GM21723 (cell line): Measurements from ENCODE around the gene SLC35F2.
"Not testable (repeated sequence)": the region's sequence is repeated elsewhere in the genome, so short reads cannot be mapped to it uniquely, and the experiment has no call there.

ENCODE experiments used
- ATAC-seq: cut with Tn5 transposase; IDR thresholded peaks from one replicate; pipeline ENCODE4 v1.9.1; 2021; ENCODE audit warnings: mild to moderate bottlenecking, moderate library complexity; ENCODE audit not compliant: unreplicated experiment

The SLC35F2 gene

DNA sequence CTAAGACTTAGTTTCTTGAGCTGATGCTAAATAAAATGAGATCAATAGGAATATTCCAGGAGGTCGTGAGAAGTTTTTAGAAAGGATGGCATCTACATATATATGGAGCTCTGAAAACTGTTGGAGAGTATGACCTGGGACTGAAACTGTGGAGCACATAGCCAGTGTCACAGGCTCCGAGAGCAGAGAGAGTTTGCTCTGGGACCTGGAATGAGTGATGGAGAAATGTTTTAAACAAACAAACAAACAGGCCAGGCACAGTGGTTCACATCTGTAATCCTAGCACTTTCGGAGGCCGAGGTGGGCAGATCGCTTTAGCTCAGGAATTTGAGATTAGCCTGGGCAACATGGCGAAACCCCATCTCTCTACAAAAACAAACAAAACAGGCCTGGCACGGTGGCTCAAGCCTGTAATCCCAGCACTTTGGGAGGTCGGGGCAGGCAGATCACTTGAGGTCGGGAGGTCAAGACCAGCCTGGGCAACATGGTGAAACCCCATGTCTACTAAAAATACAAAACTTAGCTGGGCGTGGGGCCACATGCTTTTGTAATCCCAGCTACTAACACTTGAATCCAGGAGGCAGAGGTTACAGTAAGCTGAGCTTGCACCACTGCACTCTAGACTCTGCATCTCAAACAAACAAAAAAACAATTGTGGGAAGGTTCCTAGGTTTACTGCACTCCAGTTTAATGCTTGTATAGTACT is 67.1 kb downstream of the SLC35F2 start:
- no peak for ATAC-seq

DNA sequence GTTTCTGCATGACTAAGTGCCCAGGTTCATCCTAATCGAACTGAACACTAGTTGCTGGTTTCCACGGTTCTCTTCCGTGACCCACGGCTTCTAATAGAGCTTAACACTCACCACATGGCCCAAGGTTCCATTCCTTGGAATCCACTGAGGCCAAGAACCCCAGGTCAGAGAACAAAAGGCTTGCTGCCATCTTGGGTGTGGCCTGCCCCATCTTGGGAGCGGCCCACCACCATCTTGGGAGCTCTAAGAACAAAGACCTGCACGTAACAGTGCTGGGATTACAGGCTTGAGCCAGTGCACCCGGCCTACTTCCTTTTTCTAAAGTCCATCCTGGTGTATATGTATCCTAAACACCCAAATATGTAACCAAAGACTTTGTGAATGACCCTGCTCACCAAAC is 68.8 kb downstream of the SLC35F2 start:
- no peak for ATAC-seq

DNA sequence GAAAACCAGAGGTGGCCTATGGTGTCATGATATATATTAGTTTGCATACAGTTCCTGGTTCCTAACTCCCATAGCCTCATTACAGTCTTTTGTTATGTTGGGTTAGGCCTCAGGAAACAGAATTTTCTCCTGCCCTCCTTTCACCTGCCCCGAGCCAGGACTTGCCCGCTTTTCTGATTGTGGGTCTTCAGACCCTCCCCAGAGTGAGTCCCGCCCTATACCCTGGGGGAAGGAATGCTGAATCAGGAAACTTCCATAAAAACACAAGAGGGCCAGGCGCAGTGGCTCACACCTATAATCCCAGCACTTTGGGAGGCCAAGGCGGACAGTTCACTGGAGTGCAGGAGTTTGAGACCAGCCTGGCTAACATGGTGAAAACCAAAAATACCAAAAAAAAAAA is 70.9 kb downstream of the SLC35F2 start:
- no peak for ATAC-seq

DNA sequence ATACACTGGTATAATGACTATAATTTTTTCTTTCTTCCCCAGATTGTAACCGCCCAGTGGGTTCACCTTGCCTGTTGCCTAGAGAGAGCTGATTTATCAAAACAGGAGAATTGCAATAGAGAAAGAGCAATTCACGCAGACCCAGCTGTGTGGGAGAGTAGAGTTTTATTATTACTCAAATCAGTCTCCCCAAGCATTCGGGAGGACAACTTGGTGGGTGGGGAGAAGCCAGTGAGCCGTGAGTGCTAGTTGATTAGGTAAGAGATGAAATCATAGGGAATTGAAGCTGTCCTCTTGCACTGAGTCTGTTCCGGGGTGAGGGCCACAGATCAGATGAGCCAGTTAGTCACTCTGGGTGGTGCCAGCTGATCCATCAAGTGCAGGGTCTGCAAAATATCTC is 73.2 kb downstream of the SLC35F2 start:
- ATAC-seq = no peak

DNA sequence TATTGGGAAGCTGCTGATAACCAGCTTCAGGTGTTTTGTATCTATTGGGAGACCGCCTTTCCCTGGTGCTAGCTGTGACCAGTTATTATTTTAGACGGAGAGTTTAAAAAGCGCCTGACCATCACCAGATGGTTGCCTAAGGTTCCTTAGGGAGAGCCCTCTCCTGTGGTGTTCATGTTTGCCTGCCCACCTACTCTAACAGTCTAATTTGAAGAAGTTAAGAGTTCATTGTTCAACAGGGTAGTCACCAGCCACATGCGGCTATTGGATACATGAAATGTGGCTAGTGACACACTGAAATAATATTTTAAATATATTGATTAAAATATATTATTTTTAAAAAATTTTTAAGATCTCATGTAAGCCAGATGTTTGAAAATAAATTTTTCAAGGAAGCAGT is 75.5 kb downstream of the SLC35F2 start:
- no peak for ATAC-seq

DNA sequence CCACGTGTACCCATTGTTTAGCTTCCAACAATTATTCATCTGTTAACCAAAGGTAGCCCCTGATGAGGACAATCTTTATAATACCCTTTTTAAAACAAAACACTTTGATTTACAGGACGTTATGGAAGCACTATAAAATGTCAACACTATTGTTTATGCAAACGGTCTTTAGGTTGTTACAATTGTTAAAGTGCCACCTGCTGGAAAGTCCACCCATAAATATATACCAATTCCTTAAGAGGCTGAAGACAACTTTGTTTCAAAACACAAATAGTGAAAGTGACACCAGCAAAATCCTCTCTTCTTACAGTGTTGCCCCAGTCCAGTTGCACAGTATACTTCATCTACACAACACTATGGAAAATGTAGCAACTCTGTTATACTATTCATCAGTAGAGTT is 77.8 kb downstream of the SLC35F2 start:
- ATAC-seq = no peak

DNA sequence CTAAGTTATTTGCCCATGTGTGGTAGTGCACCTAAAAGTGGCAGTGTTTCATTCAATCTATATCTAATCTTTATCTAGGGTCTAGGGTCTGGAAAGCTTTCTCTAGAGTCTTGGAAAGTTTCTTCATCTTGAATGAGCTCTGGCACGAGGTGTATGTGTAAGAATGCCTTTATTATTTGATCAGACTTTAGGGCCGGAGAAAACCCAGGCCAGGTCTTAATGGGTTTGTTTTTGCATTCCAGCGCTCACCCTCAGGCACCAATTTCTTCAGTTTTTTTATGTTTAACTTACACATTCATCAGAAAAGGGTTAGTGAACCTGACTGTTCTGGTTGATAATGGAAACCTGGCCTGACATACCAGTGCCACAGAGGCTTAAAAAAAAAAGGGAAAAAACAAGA is 78.5 kb downstream of the SLC35F2 start:
- no peak for ATAC-seq

DNA sequence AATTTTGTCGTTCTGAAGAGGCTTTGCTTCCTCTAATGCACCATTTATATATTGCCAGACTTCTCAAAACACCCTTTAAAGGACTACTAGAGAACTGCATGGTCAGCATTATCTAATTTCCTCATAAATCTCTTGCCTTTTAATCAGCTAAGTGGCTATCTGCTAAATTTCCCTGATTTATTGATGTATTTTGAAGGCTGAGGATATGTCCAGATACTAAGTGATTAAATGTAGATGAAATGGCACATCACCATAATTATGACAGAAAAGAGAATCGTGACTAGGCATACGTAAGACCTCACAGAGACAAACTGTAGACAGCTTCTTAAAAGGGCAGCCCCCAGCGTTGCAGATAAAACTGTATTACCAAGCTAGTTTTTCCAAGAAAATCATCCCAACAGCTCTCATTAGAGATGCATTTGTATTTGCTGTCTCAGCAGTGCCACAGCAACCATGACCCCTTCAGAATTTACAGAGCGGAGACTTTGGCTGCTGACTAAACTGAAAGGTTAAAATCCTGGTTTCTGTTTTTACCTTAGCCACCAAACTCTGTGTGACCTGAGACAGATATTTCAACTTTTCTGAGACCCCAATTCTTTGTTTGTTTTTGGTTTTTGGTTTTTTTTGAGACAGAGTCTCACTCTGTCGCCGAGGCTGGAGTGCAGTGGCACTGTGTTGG is 79.6 kb downstream of the SLC35F2 start:
- no peak for ATAC-seq

DNA sequence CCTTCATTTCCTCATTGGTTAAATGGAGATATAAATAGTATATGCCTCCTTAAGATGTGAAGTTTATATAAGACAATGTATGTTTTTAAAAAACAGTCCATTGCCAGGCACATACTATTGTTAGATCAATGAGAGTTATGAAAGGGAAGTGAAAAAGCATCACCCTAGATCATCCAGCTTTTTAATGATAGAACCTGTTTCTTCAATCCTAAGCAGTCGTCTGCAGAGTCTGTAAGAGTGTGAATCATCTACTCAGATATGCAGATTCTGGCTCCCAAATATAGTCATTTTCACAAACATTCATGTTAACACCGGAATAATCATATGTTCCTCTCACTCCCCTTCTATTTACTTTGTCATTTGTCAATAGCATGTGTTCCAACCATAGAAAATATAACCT is 81.5 kb downstream of the SLC35F2 start:
- ATAC-seq = peak; percentile 84

DNA sequence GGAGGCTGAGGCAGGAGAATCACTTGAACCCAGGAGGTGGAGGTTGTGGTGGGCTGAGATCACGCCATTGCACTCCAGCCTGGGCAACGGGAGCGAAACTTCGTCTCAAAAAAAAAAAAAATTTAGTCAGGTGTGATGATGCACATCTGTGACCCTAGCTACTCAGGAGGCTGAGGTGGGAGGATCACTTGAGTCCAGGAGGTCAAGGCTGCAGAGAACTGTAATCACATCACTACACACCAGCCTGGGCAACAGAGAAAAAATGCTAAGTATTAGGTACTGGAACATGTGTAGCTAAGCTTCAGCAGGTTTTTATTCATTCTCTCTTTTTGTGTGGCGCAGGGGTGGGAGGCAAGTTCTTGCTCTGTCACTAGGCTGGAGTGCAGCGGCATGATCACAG is 82.5 kb downstream of the SLC35F2 start:
- no peak for ATAC-seq

DNA sequence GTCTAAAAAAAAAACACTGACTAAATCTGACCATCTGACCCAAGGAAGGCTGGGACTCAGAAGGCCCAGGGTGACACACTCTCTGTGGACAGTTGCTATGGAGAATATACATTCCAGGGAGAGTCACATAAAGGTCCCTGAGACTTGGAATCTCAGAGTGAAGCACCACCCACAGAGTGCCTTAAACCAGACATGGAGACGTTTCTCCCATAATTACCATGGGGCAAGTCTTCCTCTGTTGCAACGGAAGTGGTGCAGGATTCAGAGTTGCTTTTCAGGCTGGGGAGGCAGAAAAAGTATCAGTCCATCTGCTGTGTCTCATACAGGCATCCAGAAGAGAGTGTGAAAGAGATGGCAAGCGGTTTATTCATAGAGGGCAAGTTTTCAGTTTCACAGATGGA is 88.0 kb downstream of the SLC35F2 start:
- peak; percentile 36 for ATAC-seq

DNA sequence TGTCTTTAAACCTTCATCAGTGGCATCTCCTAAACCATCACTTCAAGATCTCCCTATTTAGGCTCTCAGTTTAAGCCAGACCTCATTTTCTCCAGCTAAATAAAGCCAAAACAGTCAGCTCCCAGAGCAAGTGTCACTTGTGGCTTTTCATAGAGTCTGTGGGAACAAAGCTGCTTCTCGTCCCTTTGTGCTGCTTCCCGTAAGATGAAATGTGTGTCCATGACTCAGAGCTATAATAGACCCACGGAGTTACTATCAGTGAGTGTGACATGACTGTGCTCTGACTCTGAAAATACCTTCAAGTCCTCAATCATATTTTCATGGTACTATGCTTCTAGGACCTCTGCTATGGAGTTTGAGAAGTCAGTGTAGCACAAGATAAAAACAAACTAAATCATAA is 89.4 kb downstream of the SLC35F2 start:
- ATAC-seq = no peak

DNA sequence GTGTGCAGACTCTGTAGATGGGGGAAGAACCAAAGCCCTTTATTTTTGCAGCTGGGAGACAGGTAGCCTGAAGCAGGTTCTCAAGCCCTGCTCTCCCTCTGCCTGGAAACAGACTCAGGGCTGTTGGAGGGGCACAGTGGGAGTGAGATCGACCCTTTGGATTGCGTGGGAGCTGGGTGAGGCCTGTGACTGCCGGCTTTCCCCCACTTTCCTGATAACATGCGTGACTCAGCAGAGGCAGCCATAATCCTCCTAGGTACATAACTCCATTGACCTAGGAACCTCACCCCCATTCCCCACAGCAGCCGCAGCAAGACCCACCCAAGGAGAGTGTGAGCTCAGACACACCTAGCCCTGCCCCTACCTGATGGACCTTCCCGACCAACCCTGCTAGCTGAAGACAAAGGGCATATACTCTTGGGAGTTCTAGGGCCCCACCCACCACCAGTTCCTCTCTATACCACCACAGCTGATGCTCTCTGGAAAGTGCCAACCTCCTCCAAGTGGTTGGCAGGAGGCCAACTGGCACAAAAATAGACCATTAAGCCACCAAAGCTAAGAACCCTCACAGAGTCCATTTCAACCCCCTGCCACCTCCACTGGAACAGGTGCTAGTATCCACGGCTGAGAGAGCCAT is 99.8 kb downstream of the SLC35F2 start:
- not testable (repeated sequence) for ATAC-seq

DNA sequence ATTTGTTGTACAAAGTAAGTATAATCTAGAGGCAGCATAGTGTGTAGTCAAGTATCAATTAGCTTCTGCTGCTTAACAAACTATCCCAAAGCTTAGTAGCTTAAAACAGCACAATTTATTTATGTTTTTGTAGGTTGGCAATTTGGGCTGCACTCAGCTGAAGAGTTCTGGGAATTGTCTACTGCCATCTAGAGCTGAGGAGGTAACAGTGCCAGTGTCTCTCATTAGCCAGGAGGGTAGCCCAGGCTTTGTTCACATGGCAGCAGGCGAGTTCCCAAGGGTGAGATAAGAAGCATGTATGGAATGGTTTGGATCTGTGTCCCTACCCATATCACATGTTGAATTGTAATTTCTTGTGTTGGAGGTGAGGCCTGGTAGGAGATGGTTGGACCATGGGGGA is 100.9 kb downstream of the SLC35F2 start:
- no peak for ATAC-seq

DNA sequence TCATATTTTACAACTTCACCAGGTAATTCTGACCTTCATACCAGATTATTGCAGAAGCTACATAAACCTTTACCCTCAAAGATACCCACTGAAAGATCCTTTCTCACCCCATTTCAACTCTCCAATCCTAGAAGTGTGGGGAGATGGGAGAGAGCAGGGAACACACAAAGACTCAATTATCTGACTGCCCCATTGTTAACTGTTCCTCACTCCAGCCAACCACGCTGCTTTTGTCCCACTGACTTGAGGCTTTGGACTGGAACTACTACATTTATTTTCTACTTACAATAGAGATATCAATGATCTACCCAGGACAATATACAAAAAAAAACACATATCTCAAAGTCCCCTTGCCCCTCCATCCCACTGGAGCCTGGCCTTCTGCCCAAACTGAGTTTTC is 102.0 kb downstream of the SLC35F2 start:
- no peak for ATAC-seq

DNA sequence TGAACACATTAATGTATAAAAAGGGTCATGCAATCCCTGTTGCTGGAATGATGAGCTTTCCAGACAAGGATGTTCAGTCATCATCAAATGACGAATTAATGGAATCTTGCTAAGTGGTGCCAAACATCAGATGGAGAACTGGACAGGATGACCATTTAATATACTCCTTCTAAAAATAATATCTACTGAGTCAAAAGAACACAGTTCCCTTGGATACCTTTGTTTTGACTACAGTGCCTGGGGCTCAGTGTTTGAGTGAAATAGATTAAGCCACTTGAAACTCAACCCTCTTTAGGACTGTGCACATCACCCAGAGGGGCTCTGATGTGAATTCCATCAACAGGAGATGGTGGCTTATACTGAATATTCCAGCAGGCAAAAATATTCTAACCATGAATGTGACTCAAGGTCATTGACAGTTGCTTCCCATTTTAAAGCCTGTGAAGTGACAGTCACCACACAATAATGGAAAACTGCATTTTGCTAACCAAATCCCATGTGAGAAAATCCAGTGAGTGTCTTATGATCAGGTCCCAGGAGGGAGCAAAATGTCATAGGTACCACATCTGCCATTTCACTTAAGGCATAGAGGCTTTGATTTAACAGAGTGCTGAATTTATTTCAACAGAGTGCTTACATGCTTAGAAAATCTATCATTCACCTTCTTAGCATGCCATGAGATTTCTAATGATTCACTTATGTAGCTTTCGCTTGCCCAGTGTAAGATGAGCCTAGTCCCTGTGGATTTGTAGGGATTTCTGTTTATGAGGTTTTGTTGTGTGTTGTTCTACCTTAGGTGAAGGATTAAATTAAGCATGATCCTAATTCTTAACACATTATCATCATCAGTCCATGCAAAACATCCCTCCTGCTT is 105.4 kb downstream of the SLC35F2 start:
- ATAC-seq = no peak

DNA sequence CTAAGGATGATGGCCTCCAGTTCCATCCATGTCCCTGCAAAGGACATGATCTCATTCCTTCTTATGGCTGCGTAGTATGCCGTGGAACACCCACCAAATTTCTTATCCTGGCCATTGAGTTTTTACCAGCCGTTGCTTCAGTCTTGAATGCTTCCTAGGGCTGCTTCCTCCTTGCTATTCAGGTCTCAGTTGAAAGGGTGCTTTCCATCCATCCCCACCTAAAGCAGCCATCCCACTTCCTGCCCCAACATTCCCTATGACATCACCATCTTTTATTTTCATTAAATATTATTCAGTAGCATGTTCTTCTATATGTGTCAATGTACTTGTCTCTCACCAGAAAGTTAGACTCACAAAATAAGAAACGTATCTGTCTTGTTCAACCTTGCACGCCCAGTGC is 106.1 kb downstream of the SLC35F2 start:
- no peak for ATAC-seq

DNA sequence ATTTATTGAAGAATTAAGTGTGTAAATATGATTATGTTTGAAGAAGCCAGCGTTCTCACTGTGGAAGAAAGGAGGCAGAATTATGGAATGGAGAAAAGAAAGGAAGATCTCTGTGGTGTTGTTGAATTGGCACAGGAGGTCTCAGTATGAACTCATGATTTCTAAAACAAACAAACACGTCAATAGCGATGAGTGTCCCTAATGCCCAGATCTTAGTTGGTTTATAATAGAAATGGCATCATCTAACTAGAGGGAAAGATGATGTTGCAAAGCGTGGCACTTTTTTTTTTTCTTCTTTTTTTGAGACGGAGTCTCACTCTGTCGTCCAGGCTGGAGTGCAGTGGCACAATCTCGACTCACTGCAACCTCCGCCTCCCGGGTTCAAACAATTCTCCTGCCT is 107.5 kb downstream of the SLC35F2 start:
- ATAC-seq = no peak

DNA sequence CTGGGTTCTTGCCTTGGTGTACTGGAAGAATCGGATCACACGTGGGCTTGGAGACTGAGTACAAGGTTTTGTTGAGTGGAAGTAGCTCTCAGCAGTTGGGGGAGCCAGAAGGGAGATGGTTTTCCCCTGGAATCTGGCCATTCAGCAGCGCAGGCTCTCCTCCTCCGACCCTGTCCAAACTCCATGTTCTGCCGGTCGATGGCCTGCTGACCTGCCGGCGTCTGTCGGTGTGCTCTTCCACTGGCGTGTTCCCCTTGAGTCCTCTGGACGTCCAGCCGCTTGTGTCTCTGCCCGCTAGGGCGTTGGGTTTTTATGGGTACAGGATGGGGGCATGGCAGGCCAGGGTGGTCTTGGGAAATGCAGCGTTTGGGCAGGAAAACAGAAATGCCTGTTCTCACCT is 108.3 kb downstream of the SLC35F2 start:
- no peak for ATAC-seq

DNA sequence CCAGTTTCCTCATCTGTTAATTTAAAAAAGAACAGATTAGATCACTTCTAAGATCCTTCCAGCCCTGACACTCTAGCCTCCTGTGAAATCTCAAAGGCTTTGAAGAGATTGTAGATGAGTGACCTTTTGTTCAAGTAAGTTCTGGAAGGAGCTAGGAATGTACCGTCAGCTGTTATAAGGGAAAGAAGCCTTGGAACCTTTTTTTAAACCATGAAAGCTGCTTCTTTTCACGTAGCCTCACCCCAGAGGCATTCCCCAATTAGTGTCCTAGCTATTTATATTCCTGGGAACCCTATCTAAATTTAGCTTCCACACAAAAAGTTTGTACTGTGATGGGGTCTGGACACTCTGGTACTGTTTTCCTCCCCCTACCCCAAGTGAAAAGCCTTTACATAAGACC is 111.0 kb downstream of the SLC35F2 start:
- no peak for ATAC-seq

DNA sequence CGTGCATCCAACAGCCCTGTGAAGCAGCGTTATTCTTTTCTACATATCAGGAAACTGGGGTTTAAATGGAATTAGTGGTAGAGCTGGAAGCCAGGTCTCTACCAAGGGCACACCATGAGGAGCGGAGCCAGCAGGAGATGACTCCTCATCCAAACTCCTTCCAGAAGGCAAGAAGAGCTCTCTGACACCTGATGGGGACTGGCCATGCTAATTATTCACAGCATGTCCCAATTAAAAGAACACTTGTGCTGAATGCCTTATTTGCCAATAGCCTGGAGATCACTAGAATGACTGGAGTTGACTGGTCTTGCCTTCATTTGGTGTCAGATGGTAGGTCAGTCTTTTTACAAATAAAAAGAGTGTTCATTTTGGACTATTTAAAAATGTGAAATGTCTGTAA is 113.9 kb downstream of the SLC35F2 start:
- no peak for ATAC-seq
